ENCODE results near the gene CDC42BPA. TPM values are rescaled to one million over a fixed set of nuclear protein-coding genes. Genes with fewer than 3 reads are reported as not detected.

CDC42BPA gene
- total and polyA plus RNA-seq, 4 donors = 8.1 to 71.3 (median 33.0) TPM

GRCh38 chr1:227058321-227058751 is 260.0 kb downstream of the CDC42BPA start:
- WGBS, 2 donors = 88 to 92% methylated on average over 5 of the region's 5 CpGs
- Histone ChIP-seq H3K9me3 (ENCODE audit: control insufficient read depth, low read length) (no peaks in the 10 kb centered on the region), H3K36me3 (ENCODE audit: control insufficient read depth in 1 of 2, insufficient read depth in 2 of 2, low read length in 1 of 2) (no peaks in the 10 kb centered on the region), H3K4me3 (ENCODE audit: low read length in 2 of 2) (no peak overlapping the region), H3K27ac (ENCODE audit: low read depth in 1 of 2, low read length in 2 of 2) (no peak overlapping the region), H3K27me3 (ENCODE audit: control insufficient read depth in 1 of 2, insufficient read depth in 2 of 2, low read length in 1 of 2) (no peaks in the 10 kb centered on the region), H3K4me1 (ENCODE audit: control insufficient read depth in 1 of 2, insufficient read depth in 2 of 2, low read length in 2 of 2) (no peaks in the 10 kb centered on the region)
- intact Hi-C loops (cut with DNase I) = loop anchor here in 1 of 2 donors (10.0 kb wide), 1 partner anchor 386 kb away; no protein-coding TSS in a partner anchor
- ATAC-seq (ENCODE audit: low FRiP score) (no peak), DNase-seq (no peak)

GRCh38 chr1:227049253-227049652 is 269.0 kb downstream of the CDC42BPA start:
- Histone ChIP-seq H3K27ac (ENCODE audit: low read depth in 1 of 2, low read length in 2 of 2) (no peak overlapping the region), H3K36me3 (ENCODE audit: control insufficient read depth in 1 of 2, insufficient read depth in 2 of 2, low read length in 1 of 2) (no peaks in the 10 kb centered on the region), H3K9me3 (ENCODE audit: control insufficient read depth, low read length) (no peaks in the 10 kb centered on the region), H3K4me3 (ENCODE audit: low read length in 2 of 2) (no peak overlapping the region), H3K27me3 (ENCODE audit: control insufficient read depth in 1 of 2, insufficient read depth in 2 of 2, low read length in 1 of 2) (no peaks in the 10 kb centered on the region), H3K4me1 (ENCODE audit: control insufficient read depth in 1 of 2, insufficient read depth in 2 of 2, low read length in 2 of 2) (no peaks in the 10 kb centered on the region)
- DNase-seq = no peak
- intact Hi-C loops (cut with DNase I) = no loop called here
- no peak for ATAC-seq (ENCODE audit: low FRiP score)

- ATAC-seq (ENCODE audit: low FRiP score) (no peak), DNase-seq (no peak)
- H3K4me3 ChIP-seq (ENCODE audit: low read length in 2 of 2) = no peak overlapping the region
- no peaks in the 10 kb centered on the region for H3K9me3 ChIP-seq (ENCODE audit: control insufficient read depth, low read length)
- H3K27me3 ChIP-seq (ENCODE audit: control insufficient read depth in 1 of 2, insufficient read depth in 2 of 2, low read length in 1 of 2) = no peaks in the 10 kb centered on the region
- intact Hi-C loops (cut with DNase I) = no loop called here
- WGBS, 2 donors = 72 to 76% methylated on average over 5 of the region's 5 CpGs
- H3K27ac ChIP-seq (ENCODE audit: low read depth in 1 of 2, low read length in 2 of 2) = no peak overlapping the region
- H3K36me3 ChIP-seq (ENCODE audit: control insufficient read depth in 1 of 2, insufficient read depth in 2 of 2, low read length in 1 of 2) = peaks cover 1 to 4% of the 10 kb centered on the region in 2 donors
- H3K4me1 ChIP-seq (ENCODE audit: control insufficient read depth in 1 of 2, insufficient read depth in 2 of 2, low read length in 2 of 2) = no peaks in the 10 kb centered on the region
Measured at GRCh38 chr1:227043755-227044154, 274.5 kb downstream of the CDC42BPA start.

GRCh38 chr1:227042292-227042691 is 276.0 kb downstream of the CDC42BPA start:
- Histone ChIP-seq H3K27ac (ENCODE audit: low read depth in 1 of 2, low read length in 2 of 2) (no peak overlapping the region), H3K27me3 (ENCODE audit: control insufficient read depth in 1 of 2, insufficient read depth in 2 of 2, low read length in 1 of 2) (no peaks in the 10 kb centered on the region), H3K4me3 (ENCODE audit: low read length in 2 of 2) (no peak overlapping the region), H3K4me1 (ENCODE audit: control insufficient read depth in 1 of 2, insufficient read depth in 2 of 2, low read length in 2 of 2) (no peaks in the 10 kb centered on the region), H3K9me3 (ENCODE audit: control insufficient read depth, low read length) (no peaks in the 10 kb centered on the region), H3K36me3 (ENCODE audit: control insufficient read depth in 1 of 2, insufficient read depth in 2 of 2, low read length in 1 of 2) (peaks cover 1 to 9% of the 10 kb centered on the region in 2 donors)
- no peak for DNase-seq
- ATAC-seq (ENCODE audit: low FRiP score) = no peak
- 90 to 92% methylated on average over 3 of the region's 3 CpGs for WGBS, 2 donors
- intact Hi-C loops (cut with DNase I) = no loop called here

GRCh38 chr1:227038401-227038800 is 279.9 kb downstream of the CDC42BPA start:
- WGBS, 2 donors = 94 to 95% methylated on average over 1 of the region's 1 CpG
- DNase-seq (no peak), ATAC-seq (ENCODE audit: low FRiP score) (no peak)
- Histone ChIP-seq H3K4me3 (ENCODE audit: low read length in 2 of 2) (no peak overlapping the region), H3K27ac (ENCODE audit: low read depth in 1 of 2, low read length in 2 of 2) (no peak overlapping the region), H3K9me3 (ENCODE audit: control insufficient read depth, low read length) (no peaks in the 10 kb centered on the region), H3K27me3 (ENCODE audit: control insufficient read depth in 1 of 2, insufficient read depth in 2 of 2, low read length in 1 of 2) (no peaks in the 10 kb centered on the region), H3K36me3 (ENCODE audit: control insufficient read depth in 1 of 2, insufficient read depth in 2 of 2, low read length in 1 of 2) (peaks cover 1 to 11% of the 10 kb centered on the region in 2 donors), H3K4me1 (ENCODE audit: control insufficient read depth in 1 of 2, insufficient read depth in 2 of 2, low read length in 2 of 2) (no peaks in the 10 kb centered on the region)
- intact Hi-C loops (cut with DNase I) = no loop called here

GRCh38 chr1:227037121-227037520 is 281.2 kb downstream of the CDC42BPA start:
- intact Hi-C loops (cut with DNase I) = no loop called here
- no peaks in the 10 kb centered on the region for H3K9me3 ChIP-seq (ENCODE audit: control insufficient read depth, low read length)
- 84 to 91% methylated on average over 1 of the region's 1 CpG for WGBS, 2 donors
- ATAC-seq (ENCODE audit: low FRiP score) (no peak), DNase-seq (no peak)
- no peak overlapping the region for H3K4me3 ChIP-seq (ENCODE audit: low read length in 2 of 2)
- H3K27me3 ChIP-seq (ENCODE audit: control insufficient read depth in 1 of 2, insufficient read depth in 2 of 2, low read length in 1 of 2) = no peaks in the 10 kb centered on the region
- H3K27ac ChIP-seq (ENCODE audit: low read depth in 1 of 2, low read length in 2 of 2) = no peak overlapping the region
- no peaks in the 10 kb centered on the region for H3K4me1 ChIP-seq (ENCODE audit: control insufficient read depth in 1 of 2, insufficient read depth in 2 of 2, low read length in 2 of 2)
- H3K36me3 ChIP-seq (ENCODE audit: control insufficient read depth in 1 of 2, insufficient read depth in 2 of 2, low read length in 1 of 2) = peaks cover 1 to 11% of the 10 kb centered on the region in 2 donors

- Histone ChIP-seq H3K4me1 (ENCODE audit: control insufficient read depth in 1 of 2, insufficient read depth in 2 of 2, low read length in 2 of 2) (no peaks in the 10 kb centered on the region), H3K36me3 (ENCODE audit: control insufficient read depth in 1 of 2, insufficient read depth in 2 of 2, low read length in 1 of 2) (peaks cover 1 to 11% of the 10 kb centered on the region in 2 donors), H3K27ac (ENCODE audit: low read depth in 1 of 2, low read length in 2 of 2) (no peak overlapping the region), H3K4me3 (ENCODE audit: low read length in 2 of 2) (no peak overlapping the region), H3K9me3 (ENCODE audit: control insufficient read depth, low read length) (no peaks in the 10 kb centered on the region), H3K27me3 (ENCODE audit: control insufficient read depth in 1 of 2, insufficient read depth in 2 of 2, low read length in 1 of 2) (no peaks in the 10 kb centered on the region)
- ATAC-seq (ENCODE audit: low FRiP score) (no peak), DNase-seq (no peak)
- intact Hi-C loops (cut with DNase I) = no loop called here
- 46 to 68% methylated on average over 2 of the region's 2 CpGs for WGBS, 2 donors
Measured at GRCh38 chr1:227035316-227035715, 283.0 kb downstream of the CDC42BPA start.

- no peak for ATAC-seq (ENCODE audit: low FRiP score)
- intact Hi-C loops (cut with DNase I) = no loop called here
- 59 to 90% methylated on average over 2 of the region's 2 CpGs for WGBS, 2 donors
Measured at GRCh38 chr1:227033880-227034279, 284.4 kb downstream of the CDC42BPA start.

GRCh38 chr1:227032396-227032795 is 285.9 kb downstream of the CDC42BPA start:
- peaks cover 2% of the 10 kb centered on the region in 2 donors for H3K36me3 ChIP-seq (ENCODE audit: control insufficient read depth in 1 of 2, insufficient read depth in 2 of 2, low read length in 1 of 2)
- no peaks in the 10 kb centered on the region for H3K27me3 ChIP-seq (ENCODE audit: control insufficient read depth in 1 of 2, insufficient read depth in 2 of 2, low read length in 1 of 2)
- no peak for ATAC-seq (ENCODE audit: low FRiP score)
- 84 to 86% methylated on average over 3 of the region's 3 CpGs for WGBS, 2 donors
- H3K4me3 ChIP-seq (ENCODE audit: low read length in 2 of 2) = no peak overlapping the region
- H3K27ac ChIP-seq (ENCODE audit: low read depth in 1 of 2, low read length in 2 of 2) = no peak overlapping the region
- no peak for DNase-seq
- intact Hi-C loops (cut with DNase I) = no loop called here
- H3K9me3 ChIP-seq (ENCODE audit: control insufficient read depth, low read length) = no peaks in the 10 kb centered on the region
- no peaks in the 10 kb centered on the region for H3K4me1 ChIP-seq (ENCODE audit: control insufficient read depth in 1 of 2, insufficient read depth in 2 of 2, low read length in 2 of 2)

More at GRCh38 chr1:227033880-227034279, 284.4 kb downstream of the CDC42BPA start:
- DNase-seq = no peak
- Histone ChIP-seq H3K9me3 (ENCODE audit: control insufficient read depth, low read length) (no peaks in the 10 kb centered on the region), H3K4me1 (ENCODE audit: control insufficient read depth in 1 of 2, insufficient read depth in 2 of 2, low read length in 2 of 2) (no peaks in the 10 kb centered on the region), H3K36me3 (ENCODE audit: control insufficient read depth in 1 of 2, insufficient read depth in 2 of 2, low read length in 1 of 2) (peaks cover 1 to 9% of the 10 kb centered on the region in 2 donors), H3K27me3 (ENCODE audit: control insufficient read depth in 1 of 2, insufficient read depth in 2 of 2, low read length in 1 of 2) (no peaks in the 10 kb centered on the region), H3K4me3 (ENCODE audit: low read length in 2 of 2) (no peak overlapping the region), H3K27ac (ENCODE audit: low read depth in 1 of 2, low read length in 2 of 2) (no peak overlapping the region)

Measured in aorta (tissue), 5 donors.